H1 (cell line): ENCODE results near the gene ANKIB1. TPM values are rescaled to one million over a fixed set of nuclear protein-coding genes. Genes with fewer than 3 reads are reported as not detected.

Source experiments
- CTCF ChIA-PET: fragments of 300-600 bp; sonication (Branson Sonifier 250); formaldehyde crosslinking; loops from one replicate; lab custom pipeline; 2021; ENCODE audit not compliant: partially characterized antibody; lab: Charles Lee
- POLR2A ChIA-PET: fragments of 300-600 bp; sonication (Branson Sonifier 250); formaldehyde crosslinking; loops from one replicate; lab custom pipeline; 2021; ENCODE audit warnings: inconsistent platforms; ENCODE audit not compliant: partially characterized antibody; lab: Charles Lee
- DNase-seq, 2 experiments: peaks; one replicate each; pipeline versions ENCODE4 v3.0.0 to v3.0.0-alpha.2; 2010 to 2022; ENCODE audit warnings: low spot score in 2 of 2, low read depth in 1 of 2, mixed read lengths in 1 of 2
- FAIRE-seq: peaks from 2 replicates; lab custom pipeline; 2011; peaks lifted over from hg19 to GRCh38; lab: Jason Lieb, UNC
- H2AFZ ChIP-seq: 2 replicates; pipeline ENCODE4 v1.8.1; 2012; ENCODE audit warnings: low read length, inconsistent platforms
- H2AK5ac ChIP-seq: 2 replicates; pipeline ENCODE4 v1.6.1; 2013; ENCODE audit warnings: low read depth, low read length
- H2BK120ac ChIP-seq: replicated peaks from 2 replicates; pipeline ENCODE3; 2013; ENCODE audit warnings: low read depth, low read length, inconsistent platforms
- H2BK12ac ChIP-seq: 2 replicates; pipeline ENCODE4 v1.6.1; 2013; ENCODE audit warnings: low read depth, low read length
- H2BK15ac ChIP-seq: 2 replicates; pipeline ENCODE4 v1.6.1; 2013; ENCODE audit warnings: low read length
- H2BK20ac ChIP-seq: 2 replicates; pipeline ENCODE4 v1.6.1; 2013; ENCODE audit warnings: low read length
- H2BK5ac ChIP-seq: 2 replicates; pipeline ENCODE4 v1.6.1; 2013; ENCODE audit warnings: low read depth, low read length
- H3K14ac ChIP-seq: 2 replicates; pipeline ENCODE4 v1.6.1; 2013; ENCODE audit warnings: inconsistent platforms; ENCODE audit not compliant: insufficient read length
- H3K18ac ChIP-seq: 2 replicates; pipeline ENCODE4 v1.6.1; 2013; ENCODE audit warnings: low read length; ENCODE audit errors: extremely low read depth
- H3K23ac ChIP-seq: 2 replicates; pipeline ENCODE4 v1.6.1; 2013; ENCODE audit warnings: inconsistent platforms; ENCODE audit not compliant: insufficient read length
- H3K23me2 ChIP-seq: 2 replicates; pipeline ENCODE4 v1.6.1; 2013; ENCODE audit warnings: low read depth, low read length
- H3K27ac ChIP-seq: 2 replicates; pipeline ENCODE4 v1.6.1; 2011; ENCODE audit warnings: low read depth, low read length, inconsistent platforms
- H3K27me3 ChIP-seq, 4 experiments: replicated peaks in 1 of 4; 1 replicate in 1 of 4; 2 replicates in 3 of 4; pipeline versions ENCODE4 v1.6.1 to v1.8.1; 2011 to 2013; ENCODE audit warnings: low read length in 3 of 4, mild to moderate bottlenecking in 3 of 4, inconsistent platforms in 2 of 4, mixed read lengths in 2 of 4, moderate library complexity in 1 of 4; ENCODE audit not compliant: control insufficient read depth in 3 of 4, insufficient read depth in 3 of 4; ENCODE audit errors: extremely low read depth in 1 of 4
- H3K36me3 ChIP-seq, 4 experiments: 2 replicates each; pipeline versions ENCODE4 v1.6.1 to v1.8.1; 2011 to 2013; ENCODE audit warnings: mild to moderate bottlenecking in 4 of 4, low read length in 3 of 4, moderate library complexity in 2 of 4, control low read depth in 1 of 4, inconsistent platforms in 1 of 4; ENCODE audit not compliant: insufficient read depth in 4 of 4, control insufficient read depth in 2 of 4
- H3K4ac ChIP-seq: replicated peaks from 2 replicates; pipeline ENCODE3; 2013; ENCODE audit warnings: low read length, low read depth, mixed read lengths, inconsistent platforms; ENCODE audit not compliant: insufficient read length
- H3K4me1 ChIP-seq, 4 experiments: replicated peaks in 1 of 4; 1 replicate in 1 of 4; 2 replicates in 3 of 4; pipeline versions ENCODE4 v1.6.1 to v1.8.1; 2011 to 2013; ENCODE audit warnings: low read length in 3 of 4, inconsistent platforms in 2 of 4, mixed read lengths in 1 of 4; ENCODE audit not compliant: insufficient read depth in 4 of 4, control insufficient read depth in 3 of 4
- H3K4me2 ChIP-seq, 2 experiments: 2 replicates each; pipeline versions ENCODE4 v1.6.1 to v1.8.1; 2011 to 2013; ENCODE audit warnings: low read depth in 2 of 2, low read length in 2 of 2, control low read depth in 1 of 2, inconsistent platforms in 1 of 2, mild to moderate bottlenecking in 1 of 2; ENCODE audit not compliant: insufficient read depth in 1 of 2
- H3K4me3 ChIP-seq, 4 experiments: fragments of 200-600, 300-600 bp in 1 of 4; sonication (generic), shearing (Covaris generic), sonication (Bioruptor Twin) in 1 of 4; 2 replicates each; pipeline versions ENCODE4 v1.5.1 to v1.8.1; 2011 to 2016; ENCODE audit warnings: low read length in 4 of 4, low read depth in 3 of 4, control low read depth in 2 of 4, inconsistent platforms in 2 of 4, mild to moderate bottlenecking in 2 of 4, mixed read lengths in 1 of 4, moderate library complexity in 1 of 4; ENCODE audit not compliant: insufficient read depth in 2 of 4; ENCODE audit errors: extremely low read depth in 1 of 4
- H3K56ac ChIP-seq: replicated peaks from 2 replicates; pipeline ENCODE3; 2013; ENCODE audit warnings: low read depth, mild to moderate bottlenecking, mixed read lengths, low read length, inconsistent platforms; ENCODE audit not compliant: insufficient read length
- H3K79me1 ChIP-seq: 2 replicates; pipeline ENCODE4 v1.6.1; 2013; ENCODE audit warnings: low read depth, low read length, control low read depth
- H3K79me2 ChIP-seq, 2 experiments: 2 replicates each; pipeline versions ENCODE4 v1.6.1 to v1.8.1; 2012 to 2013; ENCODE audit warnings: low read length in 2 of 2, mild to moderate bottlenecking in 2 of 2, inconsistent platforms in 1 of 2; ENCODE audit not compliant: insufficient read depth in 2 of 2, control insufficient read depth in 1 of 2
- H3K9ac ChIP-seq, 4 experiments: replicated peaks in 1 of 4; 1 replicate in 1 of 4; 2 replicates in 3 of 4; pipeline versions ENCODE4 v1.6.1 to v1.8.1; 2011 to 2013; ENCODE audit warnings: low read depth in 3 of 4, low read length in 3 of 4, control low read depth in 2 of 4, mild to moderate bottlenecking in 2 of 4, moderate library complexity in 2 of 4, inconsistent platforms in 1 of 4; ENCODE audit errors: extremely low read depth in 1 of 4
- H3K9me3 ChIP-seq, 2 experiments: 2 replicates each; pipeline versions ENCODE4 v1.6.1 to v1.8.1; 2012 to 2013; ENCODE audit warnings: mild to moderate bottlenecking in 2 of 2, moderate library complexity in 2 of 2, control low read depth in 1 of 2, inconsistent platforms in 1 of 2, low read depth in 1 of 2, low read length in 1 of 2, mixed read lengths in 1 of 2; ENCODE audit not compliant: insufficient read depth in 2 of 2
- H4K20me1 ChIP-seq, 2 experiments: replicated peaks in 1 of 2; 2 replicates each; pipeline versions ENCODE3 to v1.8.1; 2011 to 2013; ENCODE audit warnings: inconsistent platforms in 2 of 2, low read length in 2 of 2, mild to moderate bottlenecking in 1 of 2; ENCODE audit not compliant: insufficient read depth in 2 of 2, control insufficient read depth in 1 of 2
- H4K5ac ChIP-seq: 2 replicates; pipeline ENCODE4 v1.6.1; 2013; ENCODE audit warnings: low read length, low read depth, mixed read lengths, inconsistent platforms; ENCODE audit not compliant: insufficient read length
- H4K8ac ChIP-seq: 2 replicates; pipeline ENCODE4 v1.8.0; 2013; ENCODE audit warnings: mild to moderate bottlenecking, moderate library complexity, low read length, inconsistent platforms; ENCODE audit not compliant: insufficient read depth; ENCODE audit errors: extremely low read depth
- H4K91ac ChIP-seq: replicated peaks from 2 replicates; pipeline ENCODE3; 2013; ENCODE audit warnings: low read length, mixed read lengths, inconsistent platforms; ENCODE audit not compliant: insufficient read length
- EGR1 ChIP-seq: IDR thresholded peaks from 2 replicates; pipeline ENCODE4 v1.6.1; 2011; ENCODE audit warnings: low read depth, low read length, borderline replicate concordance
- SRF ChIP-seq: IDR thresholded peaks from 2 replicates; pipeline ENCODE4 v1.6.1; 2011; ENCODE audit warnings: mild to moderate bottlenecking, low read depth, low read length, moderate library complexity
- WGBS, 2 experiments: shearing (Covaris generic) in 1 of 2; methylation state at CpG; one replicate each; pipeline versions ENCODE4 v1.1.6 to v1.1.7; 2013 to 2015; ENCODE audit warnings: low lambda C conversion rate in 2 of 2, mixed read lengths in 2 of 2, inconsistent platforms in 1 of 2, low coverage in 1 of 2, missing lambda C conversion rate in 1 of 2; ENCODE audit not compliant: insufficient replicate concordance in 2 of 2, insufficient coverage in 1 of 2, insufficient read length in 1 of 2; ENCODE audit errors: extremely low coverage in 1 of 2, missing lambda C conversion rate in 1 of 2; 5-methylcytosine and 5-hydroxymethylcytosine counted together
- polyA plus RNA-seq, 7 experiments: library from polyadenylated mRNA; depleted of rRNA in 3 of 7; stranded (reverse) in 5 of 7; unstranded in 2 of 7; fragments of >200 nt in 5 of 7; fragments of 200-250 nt in 2 of 7; gene quantifications; 1 replicate in 5 of 7; 2 replicates in 1 of 7; 4 replicates in 1 of 7; pipeline versions ENCODE4 v1.2.1 to v1.2.3, GENCODE V29; 2011 to 2013; ENCODE audit warnings: missing spikeins in 2 of 7, mixed read lengths in 2 of 7
- total RNA-seq: library from RNA; stranded (reverse); fragmentation: NEBNext Ultra II Directional; extraction: Animal tissue kit (Norgen Biotek cat#: 25700); gene quantifications from 2 replicates; pipeline ENCODE4 v1.2.1, GENCODE V29; 2021

ANKIB1 gene
- total and polyA plus RNA-seq, 2 of the 8 experiments (the other 6 are each of a cell fraction or from before 2014, with no cell fraction given), result 19.2 to 43.0 TPM

- Histone ChIP-seq H4K5ac (no peak overlapping the region), H3K23ac (no peak overlapping the region), H3K9me3 (no peaks in the 10 kb centered on the region), H2AK5ac (no peak overlapping the region), H3K36me3 (peaks cover 2 to 35% (median 14%) of the 10 kb centered on the region in 4 experiments; a peak in 7 of 8 replicates), H3K4ac (no peak overlapping the region), H3K9ac (no peak overlapping the region), H4K8ac (no peak overlapping the region), H2BK120ac (no peak overlapping the region), H3K27me3 (peaks cover 0 to 1% (median 0%) of the 10 kb centered on the region in 4 experiments; a peak in 1 of 7 replicates), H2BK5ac (no peak overlapping the region), H3K18ac (no peak overlapping the region), H2BK20ac (no peak overlapping the region), H2AFZ (no peak overlapping the region), H2BK15ac (no peak overlapping the region), H3K4me3 (no peak overlapping the region), H3K4me1 (no peaks in the 10 kb centered on the region), H3K56ac (no peak overlapping the region), H3K4me2 (no peak overlapping the region), H3K79me1 (no peaks in the 10 kb centered on the region), H3K14ac (no peak overlapping the region), H3K79me2 (no peaks in the 10 kb centered on the region), H3K23me2 (no peaks in the 10 kb centered on the region), H4K20me1 (peaks cover 0 to 1% of the 10 kb centered on the region in 2 experiments), H4K91ac (no peak overlapping the region), H2BK12ac (no peak overlapping the region), H3K27ac (no peak overlapping the region)
- ChIA-PET POLR2A (no interaction called here), CTCF (no interaction called here)
- no peak for FAIRE-seq
- WGBS, 2 experiments, result 90% methylated on average over 6 of the region's 6 CpGs; no CpG with 5 or more reads in 1 of the 2 experiments
- DNase-seq, result no peak
- TF ChIP-seq SRF, result no peak
- TF ChIP-seq EGR1, result no peak
Measured at GRCh38 chr7:92397542-92397941, 151.8 kb downstream of the ANKIB1 start.
